GM19238 (cell line): ENCODE measurements around the gene USP8.

Source experiments
- DNase-seq: peaks from one replicate; pipeline ENCODE4 v3.0.0; 2011; ENCODE audit warnings: low spot score; ENCODE audit not compliant: insufficient read length

The USP8 gene

GRCh38 chr15:50542887-50543210 is 118.6 kb downstream of the USP8 start:
- no peak for DNase-seq

GRCh38 chr15:50543556-50543955 is 119.4 kb downstream of the USP8 start:
- no peak for DNase-seq

- DNase-seq: no peak
Measured at GRCh38 chr15:50544368-50544767, 120.2 kb downstream of the USP8 start.

- no peak for DNase-seq
Measured at GRCh38 chr15:50546566-50546965, 122.4 kb downstream of the USP8 start, which contains the start of gene USP50. USP50 (minus strand) TSS chr15:50546666; CDS start chr15:50546525, 141 bp downstream.

GRCh38 chr15:50549326-50549725 is 125.1 kb downstream of the USP8 start:
- no peak for DNase-seq

GRCh38 chr15:50552238-50552637 is 128.0 kb downstream of the USP8 start:
- no peak for DNase-seq

- no peak for DNase-seq
Measured at GRCh38 chr15:50556642-50557371, 132.6 kb downstream of the USP8 start.

GRCh38 chr15:50558012-50558411 is 133.8 kb downstream of the USP8 start:
- no peak for DNase-seq

- no peak for DNase-seq
Measured at GRCh38 chr15:50562735-50563640, 138.8 kb downstream of the USP8 start.

- no peak for DNase-seq
Measured at GRCh38 chr15:50563756-50564155, 139.6 kb downstream of the USP8 start.
